ENCODE data around the gene SELENOF.

Gene SELENOF

DNA sequence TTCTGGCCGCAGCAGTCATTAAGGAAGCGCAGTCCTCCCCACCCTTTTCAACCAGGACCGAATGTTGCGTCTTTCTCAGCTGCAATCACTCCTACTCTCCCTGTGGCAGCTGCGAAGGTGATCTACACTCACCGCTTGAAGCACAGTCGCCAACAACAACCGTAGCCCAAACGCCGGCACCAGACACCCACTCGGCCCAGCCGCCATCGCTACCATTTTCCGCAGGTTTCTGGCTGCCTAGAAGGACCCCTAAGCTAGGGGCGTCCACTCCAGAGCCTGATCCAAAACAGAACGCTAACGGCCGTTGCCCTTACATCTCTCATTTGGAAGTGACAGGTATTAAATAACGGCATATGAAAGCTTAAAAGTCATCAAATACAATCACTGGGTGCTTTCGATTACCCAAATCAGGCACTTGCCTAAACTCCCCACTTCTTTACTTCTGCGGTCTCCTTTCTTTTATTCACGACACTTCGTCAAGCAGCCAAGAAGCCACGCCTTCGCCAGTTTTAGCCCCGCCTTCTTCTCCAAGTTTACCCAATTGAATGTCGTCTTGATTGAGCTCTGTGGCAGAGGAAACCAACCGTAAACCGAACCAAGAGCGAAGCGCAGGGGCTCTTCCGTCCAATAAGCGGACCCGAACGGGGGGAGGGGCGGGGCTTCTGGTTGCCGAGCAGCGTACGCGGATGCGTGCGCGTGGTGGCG, at the start of gene SELENOF:
Gene SELENOF, minus strand, starts transcription at position 231 of the 705 bp plus-strand sequence. Its CDS starts 15 bp downstream, at position 216.
- ATAC-seq (ENCODE audit: low read depth) (peak; percentile 83), DNase-seq (ENCODE audit: low spot score in 2 of 2) (peak; percentile 94 to 99)
- Mint-ChIP-seq H3K27ac (no peak within 1 kb of the TSS), H3K4me3 (no peak within 1 kb of the TSS), H3K4me1 (peaks cover 30% of the 10 kb centered on the region), H3K27me3 (no peaks in the 10 kb centered on the region), H3K36me3 (peaks cover 21% of the 10 kb centered on the region), H3K9me3 (no peaks in the 10 kb centered on the region)

DNA sequence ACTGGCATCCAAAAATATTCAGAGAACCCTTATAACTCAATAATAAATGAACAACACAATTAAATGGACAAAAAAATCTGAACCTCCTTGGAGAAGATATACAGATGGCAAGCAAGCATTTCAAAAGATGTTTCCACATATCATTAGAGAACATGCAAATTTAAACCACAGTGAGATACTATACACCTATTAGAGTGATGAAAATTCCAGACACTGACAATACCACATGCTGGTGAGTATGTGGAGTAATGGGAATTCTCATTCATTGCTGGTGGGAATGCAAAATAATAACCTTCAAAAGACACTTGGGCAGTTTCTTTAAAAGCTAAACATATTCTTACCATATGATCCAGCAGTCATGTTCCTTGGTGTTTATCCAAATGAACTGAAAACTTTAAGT, 46.6 kb upstream of the SELENOF start:
- ATAC-seq (ENCODE audit: low read depth) (no peak), DNase-seq (ENCODE audit: low spot score in 2 of 2) (no peak)
- H3K4me3 Mint-ChIP-seq: no peak overlapping the region
- H3K36me3 Mint-ChIP-seq: peaks cover 4% of the 10 kb centered on the region
- H3K9me3 Mint-ChIP-seq: no peaks in the 10 kb centered on the region
- H3K27me3 Mint-ChIP-seq: no peaks in the 10 kb centered on the region
- H3K27ac Mint-ChIP-seq: no peak overlapping the region
- peaks cover 2% of the 10 kb centered on the region for H3K4me1 Mint-ChIP-seq

DNA sequence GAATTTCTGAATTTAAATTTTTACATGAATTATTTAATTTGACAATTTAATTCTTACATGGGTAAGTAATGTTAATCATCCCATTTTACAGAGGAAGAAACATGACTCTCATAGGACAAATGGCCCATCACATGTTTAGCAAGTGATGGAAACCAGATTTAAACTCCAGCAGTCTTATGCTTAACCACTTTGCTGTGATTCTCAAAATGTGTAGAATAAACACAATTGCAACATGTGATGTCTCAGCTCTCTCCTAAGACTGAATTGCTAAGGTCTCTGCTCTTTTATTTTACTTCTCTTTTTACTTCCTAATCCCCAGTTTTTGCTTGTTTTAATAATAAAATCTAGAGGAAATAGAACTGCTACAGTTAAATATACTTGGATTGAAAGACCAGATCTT, 43.3 kb upstream of the SELENOF start:
- DNase-seq (ENCODE audit: low spot score in 2 of 2) (no peak), ATAC-seq (ENCODE audit: low read depth) (no peak)
- Mint-ChIP-seq H3K36me3 (peaks cover 4% of the 10 kb centered on the region), H3K4me3 (no peak overlapping the region), H3K9me3 (no peaks in the 10 kb centered on the region), H3K27me3 (no peaks in the 10 kb centered on the region), H3K4me1 (peaks cover 10% of the 10 kb centered on the region), H3K27ac (no peak overlapping the region)

DNA sequence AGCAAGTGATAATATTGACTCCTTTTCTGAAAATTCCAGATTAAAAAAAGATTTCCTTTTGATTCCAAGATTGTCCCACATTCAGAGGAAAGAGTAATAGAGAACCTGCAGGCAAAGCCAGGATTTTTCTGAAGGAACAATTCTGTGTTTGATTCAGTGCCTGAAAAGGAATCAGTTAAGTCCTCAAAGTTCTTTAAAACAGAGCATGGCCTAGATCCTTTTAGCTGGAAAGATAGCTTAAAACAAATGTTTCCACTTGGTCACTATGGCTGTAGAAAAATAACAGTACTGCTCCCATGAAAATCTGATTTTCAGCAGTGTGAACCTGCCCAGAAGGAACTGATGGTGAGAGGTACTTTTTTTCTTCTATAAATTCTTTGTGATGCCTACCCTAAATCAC, 42.3 kb upstream of the SELENOF start:
- ATAC-seq (ENCODE audit: low read depth) (no peak), DNase-seq (ENCODE audit: low spot score in 2 of 2) (no peak)
- Mint-ChIP-seq H3K9me3 (no peaks in the 10 kb centered on the region), H3K4me3 (no peak overlapping the region), H3K36me3 (peaks cover 4% of the 10 kb centered on the region), H3K27ac (no peak overlapping the region), H3K27me3 (no peaks in the 10 kb centered on the region), H3K4me1 (peaks cover 12% of the 10 kb centered on the region)

DNA sequence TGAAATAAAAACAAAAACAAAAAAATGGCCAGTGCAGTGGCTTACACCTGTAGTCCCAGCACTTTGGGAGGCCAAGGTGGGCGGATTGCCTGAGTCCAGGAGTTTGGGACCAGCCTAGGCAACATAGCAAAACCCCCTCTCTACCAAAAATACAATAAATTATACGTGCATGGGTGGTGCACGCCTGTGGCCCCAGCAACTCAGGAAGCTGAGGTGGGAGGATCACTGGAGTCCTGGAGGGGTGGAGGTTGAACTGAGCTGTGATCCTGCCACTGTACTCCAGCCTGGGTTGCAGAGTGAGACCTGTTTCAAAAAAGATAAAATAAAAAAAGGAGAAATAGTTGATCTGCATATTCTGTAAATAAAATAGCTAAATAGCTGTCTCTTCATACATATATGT, 41.8 kb upstream of the SELENOF start:
- Mint-ChIP-seq H3K4me1 (peaks cover 12% of the 10 kb centered on the region), H3K27me3 (no peaks in the 10 kb centered on the region), H3K9me3 (no peaks in the 10 kb centered on the region), H3K27ac (no peak overlapping the region), H3K4me3 (no peak overlapping the region), H3K36me3 (peaks cover 4% of the 10 kb centered on the region)
- ATAC-seq (ENCODE audit: low read depth): no peak
- DNase-seq (ENCODE audit: low spot score in 2 of 2): no peak

DNA sequence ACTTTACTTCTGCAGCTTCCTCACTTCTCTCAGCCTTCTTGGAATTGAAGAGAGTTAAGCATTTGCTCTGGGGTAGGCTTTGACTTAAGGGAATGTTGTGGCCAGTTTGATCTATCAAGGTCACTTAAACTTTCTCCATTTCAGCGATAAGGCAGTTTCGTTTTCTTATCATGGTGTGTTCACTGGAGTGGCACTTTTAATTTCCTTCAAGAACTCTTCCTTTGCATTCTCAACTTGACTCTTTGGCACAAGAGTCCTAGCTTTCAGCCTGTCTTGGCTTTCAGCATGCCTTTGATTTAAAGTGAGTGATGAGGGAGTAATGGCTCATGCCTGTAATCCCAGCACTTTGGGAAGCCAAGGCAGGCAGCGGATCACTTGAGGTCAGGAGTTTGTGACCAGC, 39.2 kb upstream of the SELENOF start:
- Mint-ChIP-seq H3K27me3 (no peaks in the 10 kb centered on the region), H3K9me3 (no peaks in the 10 kb centered on the region)
- no peak for ATAC-seq (ENCODE audit: low read depth)

DNA sequence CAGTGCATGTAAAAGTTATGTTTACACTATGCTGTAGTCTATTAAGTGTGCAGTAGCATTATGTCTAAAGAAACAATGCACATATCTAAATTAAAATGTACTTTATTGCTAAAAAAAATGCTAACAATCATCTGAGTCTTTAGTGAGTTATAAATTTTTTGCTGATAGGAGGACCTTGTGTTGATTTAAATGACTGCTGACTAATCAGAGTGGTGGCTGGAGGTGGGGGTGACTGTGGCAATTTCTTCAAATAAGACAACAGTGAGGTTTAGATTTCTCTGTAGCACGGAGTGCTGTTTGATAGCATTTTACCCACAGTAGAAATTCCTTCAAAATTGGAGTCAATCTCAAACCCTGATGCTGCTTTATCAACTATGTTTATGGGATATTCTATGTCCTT, 37.5 kb upstream of the SELENOF start:
- peaks cover 16% of the 10 kb centered on the region for H3K4me1 Mint-ChIP-seq
- H3K9me3 Mint-ChIP-seq: no peaks in the 10 kb centered on the region
- H3K4me3 Mint-ChIP-seq: no peak overlapping the region
- H3K27ac Mint-ChIP-seq: no peak overlapping the region
- no peak for DNase-seq (ENCODE audit: low spot score in 2 of 2)
- no peaks in the 10 kb centered on the region for H3K27me3 Mint-ChIP-seq
- H3K36me3 Mint-ChIP-seq: no peaks in the 10 kb centered on the region
- no peak for ATAC-seq (ENCODE audit: low read depth)

More for the DNA sequence above, 39.2 kb upstream of the SELENOF start:
- Mint-ChIP-seq H3K36me3 (no peaks in the 10 kb centered on the region), H3K4me3 (peak overlapping the region; percentile 74), H3K27ac (peak overlapping the region; percentile 85), H3K4me1 (peaks cover 17% of the 10 kb centered on the region)
- no peak for DNase-seq (ENCODE audit: low spot score in 2 of 2)

DNA sequence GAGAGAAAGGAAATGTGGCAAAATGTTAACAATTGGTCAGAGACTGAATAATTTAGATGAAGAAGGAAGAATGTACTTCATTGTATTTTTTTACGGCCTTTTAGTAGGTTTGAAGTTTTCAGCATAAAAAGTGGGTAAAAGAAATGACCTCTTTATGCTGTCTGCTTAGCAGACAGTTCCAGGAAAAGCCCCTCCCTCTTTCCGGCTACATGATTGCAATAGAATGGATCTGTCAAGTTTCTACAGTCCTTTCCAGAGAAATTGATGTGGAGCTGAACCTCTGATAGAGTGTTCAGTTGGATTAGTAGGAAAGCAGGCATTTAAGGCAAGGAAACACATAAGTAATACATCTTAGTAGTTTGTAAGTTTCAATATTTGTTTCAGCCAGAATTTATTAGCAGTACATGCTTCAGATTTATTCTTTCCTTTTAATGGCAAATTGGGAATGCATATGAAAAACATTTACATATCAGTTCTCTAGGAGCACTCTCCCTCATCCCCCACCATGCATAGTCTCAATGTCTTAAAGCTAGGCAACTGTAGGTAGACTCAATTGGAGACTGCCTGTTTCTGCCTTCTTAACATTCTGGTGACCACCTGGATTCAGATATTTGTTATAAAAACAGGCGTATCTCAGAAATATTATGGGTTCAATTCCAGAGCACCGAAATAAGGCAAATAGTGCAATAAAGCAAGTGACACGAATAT, 36.9 kb upstream of the SELENOF start:
- Mint-ChIP-seq H3K27me3 (no peaks in the 10 kb centered on the region), H3K4me3 (no peak overlapping the region), H3K9me3 (no peaks in the 10 kb centered on the region), H3K27ac (no peak overlapping the region), H3K36me3 (no peaks in the 10 kb centered on the region), H3K4me1 (peaks cover 16% of the 10 kb centered on the region)
- ATAC-seq (ENCODE audit: low read depth): no peak
- DNase-seq (ENCODE audit: low spot score in 2 of 2): no peak

DNA sequence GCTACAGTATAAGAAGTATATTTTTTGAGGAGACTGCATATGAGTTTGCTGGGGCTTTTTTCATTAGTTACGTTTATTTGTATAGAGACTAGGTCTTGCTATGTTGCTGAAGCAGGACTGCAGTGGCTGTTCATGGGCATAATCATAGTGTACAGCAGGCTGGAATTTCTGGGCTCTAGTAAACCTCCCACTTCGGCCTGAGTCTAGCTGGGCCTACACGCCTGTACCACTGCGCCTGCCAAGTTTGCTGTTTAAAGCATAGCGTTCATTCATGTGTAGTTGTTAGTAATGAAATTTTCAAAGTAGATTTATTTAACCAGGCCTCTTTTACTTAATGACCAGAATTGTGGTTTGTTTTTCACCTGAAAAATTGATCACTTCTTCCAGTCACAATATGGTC, 34.3 kb upstream of the SELENOF start:
- no peaks in the 10 kb centered on the region for H3K36me3 Mint-ChIP-seq
- DNase-seq (ENCODE audit: low spot score in 2 of 2) (no peak), ATAC-seq (ENCODE audit: low read depth) (no peak)
- H3K27ac Mint-ChIP-seq: no peak overlapping the region
- no peak overlapping the region for H3K4me3 Mint-ChIP-seq
- no peaks in the 10 kb centered on the region for H3K9me3 Mint-ChIP-seq
- no peaks in the 10 kb centered on the region for H3K27me3 Mint-ChIP-seq
- H3K4me1 Mint-ChIP-seq: peaks cover 15% of the 10 kb centered on the region

DNA sequence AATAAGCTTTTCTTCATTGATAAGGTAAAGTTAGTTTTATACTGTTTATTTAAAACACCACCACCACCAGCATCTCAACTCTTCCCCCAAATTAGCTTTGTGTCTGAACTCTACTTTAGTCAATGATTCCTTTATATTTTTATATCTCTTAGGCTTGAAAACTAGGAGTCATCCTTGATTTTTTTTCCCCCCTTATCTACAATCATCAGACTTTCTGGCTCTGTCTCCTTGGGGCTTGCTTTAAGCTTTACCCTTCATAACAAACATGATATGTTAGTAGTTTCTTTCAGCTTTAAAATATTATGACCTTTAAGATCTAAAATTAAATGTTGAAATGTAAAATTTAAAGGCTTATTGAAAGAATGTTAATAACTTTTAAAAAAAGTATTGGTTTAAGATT, 28.8 kb upstream of the SELENOF start:
- Mint-ChIP-seq H3K9me3 (no peaks in the 10 kb centered on the region), H3K36me3 (no peaks in the 10 kb centered on the region), H3K4me1 (peaks cover 8% of the 10 kb centered on the region), H3K27ac (no peak overlapping the region), H3K27me3 (no peaks in the 10 kb centered on the region), H3K4me3 (no peak overlapping the region)
- ATAC-seq (ENCODE audit: low read depth) (no peak), DNase-seq (ENCODE audit: low spot score in 2 of 2) (no peak)

DNA sequence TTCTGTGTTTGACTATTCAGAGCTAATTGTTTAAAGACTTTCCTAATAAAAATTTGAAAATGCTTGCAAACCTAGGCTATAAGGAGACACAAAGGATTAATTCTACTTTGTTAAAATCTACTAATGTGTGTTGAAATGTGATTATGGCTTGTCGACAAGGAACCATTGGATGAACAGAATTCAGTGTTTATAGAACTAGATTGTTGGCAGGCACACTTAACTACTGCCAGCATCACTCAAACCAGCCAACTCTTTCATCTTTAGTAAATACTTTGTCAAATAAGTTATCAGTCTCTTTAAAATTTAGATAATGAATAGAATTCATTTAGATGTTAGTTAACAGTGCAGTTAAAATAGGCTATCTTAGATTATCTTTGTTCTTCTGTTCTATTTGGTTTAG, 28.1 kb upstream of the SELENOF start:
- Mint-ChIP-seq H3K4me1 (peaks cover 8% of the 10 kb centered on the region), H3K27me3 (no peaks in the 10 kb centered on the region), H3K36me3 (no peaks in the 10 kb centered on the region), H3K9me3 (no peaks in the 10 kb centered on the region), H3K4me3 (no peak overlapping the region), H3K27ac (no peak overlapping the region)
- ATAC-seq (ENCODE audit: low read depth): no peak
- DNase-seq (ENCODE audit: low spot score in 2 of 2): no peak

DNA sequence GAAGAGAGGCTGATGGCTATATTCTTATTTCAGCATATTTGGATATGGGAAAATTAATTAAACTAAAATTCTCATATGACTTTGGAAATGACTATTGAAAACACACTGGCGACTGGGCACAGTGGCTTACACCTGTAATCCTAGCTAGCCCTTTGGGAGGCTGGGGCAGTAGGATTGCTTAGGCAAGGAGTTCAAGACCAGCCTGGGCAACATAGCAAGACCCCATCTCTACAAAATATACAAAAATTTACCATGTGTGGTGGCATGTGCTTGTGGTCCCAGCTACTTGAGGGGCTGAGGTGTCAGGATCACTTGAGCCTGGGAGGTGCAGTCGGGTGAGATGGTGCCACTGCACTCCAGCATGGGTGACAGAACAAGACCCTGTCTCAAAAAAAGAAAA, 26.7 kb upstream of the SELENOF start:
- H3K4me3 Mint-ChIP-seq: no peak overlapping the region
- H3K36me3 Mint-ChIP-seq: no peaks in the 10 kb centered on the region
- no peak for DNase-seq (ENCODE audit: low spot score in 2 of 2)
- H3K27ac Mint-ChIP-seq: no peak overlapping the region
- peaks cover 8% of the 10 kb centered on the region for H3K4me1 Mint-ChIP-seq
- H3K9me3 Mint-ChIP-seq: no peaks in the 10 kb centered on the region
- no peak for ATAC-seq (ENCODE audit: low read depth)
- H3K27me3 Mint-ChIP-seq: no peaks in the 10 kb centered on the region

DNA sequence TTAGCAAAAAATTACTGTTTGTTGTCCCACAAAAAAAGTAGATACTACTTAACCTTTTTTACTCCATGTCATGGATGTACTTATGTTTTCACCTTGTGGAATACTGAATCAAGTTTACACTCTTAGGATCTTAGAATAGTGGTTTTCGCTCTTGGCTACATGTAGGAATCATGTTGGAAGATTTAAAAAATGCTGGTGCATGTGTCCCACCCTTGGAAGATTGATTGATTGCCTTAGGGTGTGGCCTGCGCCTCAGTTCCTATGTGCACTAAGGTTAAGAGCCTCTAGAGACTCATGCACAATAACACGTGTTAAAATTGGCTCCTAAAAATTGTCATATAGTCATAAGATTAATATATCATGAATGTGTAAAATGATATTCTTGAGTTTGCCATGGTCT, 25.5 kb upstream of the SELENOF start:
- Mint-ChIP-seq H3K27ac (peak overlapping the region; percentile 80), H3K9me3 (no peaks in the 10 kb centered on the region), H3K27me3 (no peaks in the 10 kb centered on the region), H3K4me1 (peaks cover 8% of the 10 kb centered on the region), H3K4me3 (no peak overlapping the region), H3K36me3 (no peaks in the 10 kb centered on the region)
- no peak for DNase-seq (ENCODE audit: low spot score in 2 of 2)
- no peak for ATAC-seq (ENCODE audit: low read depth)

DNA sequence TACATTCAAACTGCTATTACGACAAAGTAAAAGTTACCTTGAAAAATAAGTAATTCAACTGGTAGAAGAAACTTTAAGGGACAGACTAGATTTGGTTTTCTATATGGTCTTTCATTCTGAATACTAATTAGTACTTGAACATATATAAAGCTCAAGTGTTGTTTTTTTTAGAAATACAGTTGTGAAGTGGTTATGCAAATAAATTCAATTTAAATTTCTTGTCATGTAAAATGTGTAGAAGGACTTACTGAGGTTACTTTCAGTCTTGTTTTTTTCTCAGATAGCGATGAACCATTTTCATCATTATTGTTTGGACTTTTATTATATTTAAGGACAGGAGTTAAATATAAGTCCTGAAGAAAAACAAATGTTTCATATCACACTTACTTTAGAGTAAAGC, 24.9 kb upstream of the SELENOF start:
- ATAC-seq (ENCODE audit: low read depth) (no peak), DNase-seq (ENCODE audit: low spot score in 2 of 2) (no peak)
- Mint-ChIP-seq H3K9me3 (no peaks in the 10 kb centered on the region), H3K36me3 (no peaks in the 10 kb centered on the region), H3K27me3 (no peaks in the 10 kb centered on the region), H3K4me3 (no peak overlapping the region), H3K4me1 (peaks cover 9% of the 10 kb centered on the region), H3K27ac (peak overlapping the region; percentile 80)

DNA sequence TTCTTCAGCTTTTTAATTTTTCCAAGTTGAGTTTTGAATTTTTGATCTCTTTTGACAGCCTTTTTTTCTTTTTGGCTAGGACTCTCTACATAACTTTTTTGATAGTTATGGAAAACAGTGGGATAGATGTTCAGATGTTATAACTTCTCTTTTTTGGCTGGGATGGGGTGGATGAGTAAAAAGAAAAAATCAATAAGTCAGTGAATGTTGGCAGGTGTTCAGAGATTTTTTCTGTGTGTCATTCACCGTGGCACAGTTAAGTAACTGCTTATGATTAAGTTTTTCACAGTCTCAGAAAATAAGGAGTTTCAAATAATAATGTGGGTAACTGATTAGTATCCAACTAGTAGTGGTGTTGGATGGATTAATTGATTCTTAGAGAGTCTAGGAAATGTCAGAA, 24.5 kb upstream of the SELENOF start:
- Mint-ChIP-seq H3K4me3 (no peak overlapping the region), H3K4me1 (peaks cover 13% of the 10 kb centered on the region), H3K27me3 (no peaks in the 10 kb centered on the region), H3K27ac (no peak overlapping the region), H3K36me3 (no peaks in the 10 kb centered on the region), H3K9me3 (no peaks in the 10 kb centered on the region)
- DNase-seq (ENCODE audit: low spot score in 2 of 2): no peak
- no peak for ATAC-seq (ENCODE audit: low read depth)

Measured in memory B cell (primary cell).